ENCODE measurements around the gene MSANTD1. TPM values are rescaled to one million over a fixed set of nuclear protein-coding genes. Genes with fewer than 3 reads are reported as not detected.

The MSANTD1 gene
- total RNA-seq, 1 experiment from 2014 or later: 0.04 TPM

Other genes starting within 250 kb of the MSANTD1 start
- gene HTT-AS, start 174.6 kb upstream of the MSANTD1 start, total RNA-seq (2014; rRNA removed; shearing (Covaris generic)): not detected in 2 replicates
- 24.3 and 30.7 TPM in 2 replicates for gene HTT, start 174.5 kb upstream of the MSANTD1 start, total RNA-seq (2014; rRNA removed; shearing (Covaris generic))
- gene RGS12, start 43.9 kb downstream of the MSANTD1 start, total RNA-seq (2014; rRNA removed; shearing (Covaris generic)): 26.3 and 34.0 TPM in 2 replicates
- gene HGFAC, start 192.8 kb downstream of the MSANTD1 start, total RNA-seq (2014; rRNA removed; shearing (Covaris generic)): 0.12 and 0.63 TPM in 2 replicates
- 8.6 and 9.6 TPM in 2 replicates for gene DOK7, start 214.1 kb downstream of the MSANTD1 start, total RNA-seq (2014; rRNA removed; shearing (Covaris generic))

Data from SJCRH30 (cell line).